EL (cell line): ENCODE results near the gene ZEB2.

ENCODE experiments used
- DNase-seq: peaks from one replicate; pipeline ENCODE4 v3.0.0-alpha.2; 2016

ZEB2 gene

GRCh38 chr2:144468823-144469595 is 50.9 kb downstream of the ZEB2 start:
- DNase-seq = no peak

GRCh38 chr2:144467502-144468137 is 52.3 kb downstream of the ZEB2 start:
- no peak for DNase-seq

DNA sequence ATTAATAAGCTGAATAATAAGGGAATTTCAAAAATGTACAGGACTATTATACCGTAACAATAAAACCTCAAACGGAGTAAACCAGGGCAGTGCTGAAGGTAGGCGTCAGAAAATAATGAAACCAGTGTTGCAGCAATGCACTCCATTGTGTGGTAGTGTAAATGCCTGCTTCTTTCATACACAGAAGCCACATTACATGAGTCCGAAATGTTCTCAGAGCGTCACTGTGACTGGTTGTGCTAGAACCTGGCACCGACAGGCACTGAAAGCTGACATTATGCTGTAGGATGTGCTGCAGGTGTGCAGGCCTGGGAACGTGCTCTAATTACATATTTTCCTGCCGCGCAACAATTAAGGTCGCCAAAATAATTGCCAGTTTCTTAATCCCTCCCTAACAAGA is 53.3 kb downstream of the ZEB2 start:
- DNase-seq = no peak

- no peak for DNase-seq
Observed at GRCh38 chr2:144465749-144466148, 54.2 kb downstream of the ZEB2 start.

- no peak for DNase-seq
Observed at GRCh38 chr2:144464730-144465129, 55.2 kb downstream of the ZEB2 start.

- no peak for DNase-seq
Observed at GRCh38 chr2:144463266-144463665, 56.7 kb downstream of the ZEB2 start.

- no peak for DNase-seq
Observed at GRCh38 chr2:144462266-144462665, 57.7 kb downstream of the ZEB2 start.

DNA sequence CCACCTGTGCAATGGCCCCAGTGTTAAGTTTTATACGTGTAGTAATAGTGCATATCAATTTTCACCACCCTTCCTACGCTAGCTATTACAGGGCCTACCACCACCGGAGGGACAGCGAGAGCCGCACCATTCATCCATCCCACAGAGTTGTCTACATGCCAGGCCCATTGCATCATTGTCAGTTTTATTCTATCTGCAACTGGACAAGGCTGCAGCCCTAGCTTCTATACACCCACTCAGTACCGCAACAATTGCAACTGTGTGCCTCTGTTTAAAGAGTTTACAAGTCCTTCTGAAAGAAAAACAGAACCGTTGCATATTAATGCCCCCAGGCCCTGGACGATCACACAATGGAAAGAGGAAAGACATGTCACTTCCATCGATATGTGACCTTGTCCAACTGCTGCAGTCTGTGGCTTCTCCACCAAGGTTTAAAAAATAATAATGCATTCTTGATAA is 58.6 kb downstream of the ZEB2 start:
- DNase-seq = peak; percentile 56

- DNase-seq = no peak
Observed at GRCh38 chr2:144460727-144461307, 59.1 kb downstream of the ZEB2 start.

GRCh38 chr2:144459937-144460336 is 60.0 kb downstream of the ZEB2 start:
- no peak for DNase-seq

- DNase-seq = no peak
Observed at GRCh38 chr2:144459286-144459685, 60.6 kb downstream of the ZEB2 start.

- no peak for DNase-seq
Observed at GRCh38 chr2:144458541-144458940, 61.4 kb downstream of the ZEB2 start.

DNA sequence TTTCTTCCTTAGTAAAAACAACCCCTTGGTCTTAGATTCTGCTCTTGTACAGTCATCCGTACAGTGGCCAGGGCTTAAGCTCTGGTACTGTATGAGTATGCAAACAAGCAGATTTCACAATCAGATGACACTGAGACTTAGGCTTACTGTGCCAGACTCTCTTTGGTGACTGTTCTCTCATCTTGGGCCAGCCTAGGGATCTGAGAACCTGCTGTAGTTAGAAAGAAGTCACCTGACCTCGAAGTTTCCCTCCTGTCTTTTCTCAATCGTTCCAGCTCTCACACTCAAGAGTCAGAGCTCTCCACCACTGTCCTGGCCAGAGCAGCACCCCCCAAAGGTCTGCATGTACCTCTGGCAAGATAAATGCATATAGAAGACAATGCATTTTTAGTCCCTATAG is 63.2 kb downstream of the ZEB2 start:
- peak; percentile 84 for DNase-seq

- DNase-seq = no peak
Observed at GRCh38 chr2:144455987-144456386, 63.9 kb downstream of the ZEB2 start.

- DNase-seq = peak; percentile 23
Observed at GRCh38 chr2:144454466-144455287, 65.2 kb downstream of the ZEB2 start.

DNA sequence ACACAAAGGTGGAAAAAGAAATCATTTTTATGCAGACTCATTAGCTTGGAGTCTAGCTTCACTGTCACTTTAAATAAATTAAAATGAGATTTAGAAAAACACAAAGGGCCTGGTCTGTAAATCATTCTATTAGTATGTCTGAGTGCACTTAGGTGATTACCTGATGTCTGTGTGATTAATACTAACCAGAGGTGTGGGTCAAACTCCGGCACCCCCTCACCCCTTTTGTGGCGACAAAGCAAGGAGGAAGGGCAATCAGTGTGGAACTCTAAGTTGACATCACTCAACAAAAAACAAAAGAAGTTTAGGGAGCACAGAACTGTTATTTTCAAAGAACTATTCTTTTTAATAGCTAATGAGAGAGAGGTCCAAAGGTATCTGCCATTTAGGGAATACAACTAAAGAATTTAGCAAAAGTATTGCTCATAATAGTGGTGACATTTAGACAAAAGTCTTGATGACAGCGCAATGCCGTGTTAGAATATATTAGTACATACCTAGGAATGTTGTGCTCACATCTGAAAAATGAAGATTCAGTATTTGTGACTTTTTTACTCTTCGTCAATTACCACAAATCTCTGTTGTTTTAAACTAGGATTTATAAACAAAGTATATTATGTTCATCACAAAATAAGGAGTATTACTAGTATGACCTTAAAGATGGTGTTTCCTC is 66.3 kb downstream of the ZEB2 start:
- DNase-seq = peak; percentile 49

GRCh38 chr2:144452989-144453336 is 67.0 kb downstream of the ZEB2 start:
- DNase-seq = peak; percentile 43

DNA sequence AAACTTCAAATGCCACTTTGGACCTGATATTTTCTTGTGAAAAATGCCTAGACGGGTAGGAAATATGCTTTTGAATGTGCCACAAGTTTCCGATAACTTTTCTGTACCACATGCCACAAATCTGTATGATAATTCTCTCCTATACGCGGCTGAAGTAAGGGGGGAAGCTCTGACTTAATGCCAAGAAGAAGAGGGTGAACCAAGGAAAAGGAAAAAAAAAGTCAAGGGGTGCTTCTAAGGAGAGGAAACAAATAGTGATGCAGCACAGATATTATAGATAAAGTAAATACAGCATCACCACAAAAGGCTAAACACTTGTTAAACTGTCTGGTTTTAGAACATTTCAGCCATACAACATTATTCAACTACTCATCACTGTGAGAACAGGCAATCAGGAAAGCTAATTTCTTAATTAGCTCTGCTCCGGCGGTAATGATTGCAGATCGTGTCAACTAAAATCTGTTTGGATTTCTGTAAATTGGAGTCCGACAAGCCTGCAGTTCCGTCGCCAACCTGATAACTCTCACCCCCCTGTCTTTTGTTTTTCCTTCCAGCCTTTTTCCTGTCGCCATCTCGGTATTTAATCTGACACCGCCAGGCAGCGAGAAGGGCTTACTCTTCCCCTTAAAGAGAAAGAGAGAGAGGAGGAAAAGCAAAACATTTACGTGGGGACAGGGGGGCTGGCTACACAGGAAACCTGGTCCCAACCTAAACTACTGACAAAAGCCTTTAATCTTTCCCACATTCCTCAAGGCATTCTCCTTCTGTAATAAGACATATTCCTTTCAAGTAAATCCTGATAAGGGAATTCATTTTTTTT is 67.5 kb downstream of the ZEB2 start:
- DNase-seq = peak; percentile 60

- DNase-seq = no peak
Observed at GRCh38 chr2:144451443-144451842, 68.5 kb downstream of the ZEB2 start.

- DNase-seq = no peak
Observed at GRCh38 chr2:144449028-144449406, 70.9 kb downstream of the ZEB2 start.

GRCh38 chr2:144448389-144449027 is 71.4 kb downstream of the ZEB2 start:
- DNase-seq = no peak
